Caco-2 (cell line): ENCODE data around the gene SLC25A40. TPM values are rescaled to one million over a fixed set of nuclear protein-coding genes. Genes with fewer than 3 reads are reported as not detected.
"Not testable (repeated sequence)": the region's sequence is repeated elsewhere in the genome, so short reads cannot be mapped to it uniquely, and the experiment has no call there.

Experiments used
- BruUV-seq: library from RNA; stranded (reverse); fragments of 400-500 nt; replicated peaks from 2 replicates; lab custom pipeline; 2021; lab: Mats Ljungman, UMichigan
- CTCF ChIA-PET: fragments of 300-600 bp; sonication (Branson Sonifier 250); formaldehyde crosslinking; loops from one replicate; lab custom pipeline; 2022; ENCODE audit warnings: antibody characterized with exemption; lab: Charles Lee
- POLR2A ChIA-PET: fragments of 300-600 bp; sonication (Branson Sonifier 250); formaldehyde crosslinking; loops from one replicate; lab custom pipeline; 2022; ENCODE audit warnings: antibody characterized with exemption; lab: Charles Lee
- DNase-seq, 2 experiments: peaks; one replicate each; pipeline versions ENCODE4 v3.0.0 to v3.0.0-alpha.2; 2020 to 2022
- H3K27me3 ChIP-seq: replicated peaks from 2 replicates; pipeline ENCODE4 v1.6.0; 2011; ENCODE audit warnings: low read length; ENCODE audit not compliant: control insufficient read depth, insufficient read depth
- H3K36me3 ChIP-seq: 2 replicates; pipeline ENCODE4 v1.5.1; 2011; ENCODE audit warnings: low read length; ENCODE audit not compliant: control insufficient read depth, insufficient read depth
- H3K4me1 ChIP-seq: fragments of 250-450 bp; sonication (Bioruptor Pico); 2 replicates; pipeline ENCODE4 v1.5.1; 2020; ENCODE audit warnings: mild to moderate bottlenecking
- H3K4me3 ChIP-seq: 2 replicates; pipeline ENCODE4 v1.5.1; 2011; ENCODE audit warnings: low read depth, mild to moderate bottlenecking, control low read depth, low read length
- H3K9me3 ChIP-seq: fragments of 250-450 bp; sonication (Bioruptor Pico); 2 replicates; pipeline ENCODE4 v1.5.1; 2020; ENCODE audit warnings: mild to moderate bottlenecking, moderate library complexity
- H3K27ac Mint-ChIP-seq: one replicate; pipeline ENCODE4 v1.8.0; 2022; ENCODE audit warnings: mixed read lengths; ENCODE audit not compliant: unreplicated experiment
- H3K27me3 Mint-ChIP-seq: one replicate; pipeline ENCODE4 v1.8.0; 2022; ENCODE audit warnings: mixed read lengths; ENCODE audit not compliant: insufficient read depth, unreplicated experiment
- H3K36me3 Mint-ChIP-seq: one replicate; pipeline ENCODE4 v1.8.0; 2022; ENCODE audit warnings: mild to moderate bottlenecking, mixed read lengths; ENCODE audit not compliant: insufficient read depth, unreplicated experiment
- H3K4me1 Mint-ChIP-seq: one replicate; pipeline ENCODE4 v1.8.0; 2022; ENCODE audit warnings: low read depth, mixed read lengths; ENCODE audit not compliant: unreplicated experiment
- H3K4me3 Mint-ChIP-seq: one replicate; pipeline ENCODE4 v1.8.0; 2022; ENCODE audit warnings: mild to moderate bottlenecking, moderate library complexity, mixed read lengths; ENCODE audit not compliant: unreplicated experiment
- H3K9me3 Mint-ChIP-seq: one replicate; pipeline ENCODE4 v1.8.0; 2022; ENCODE audit warnings: mixed read lengths; ENCODE audit not compliant: unreplicated experiment
- intact Hi-C: fragments of 100-400 bp; cut with micrococcal nuclease; formaldehyde crosslinking; loops from one replicate; pipeline ENCODE4 v1.10.0; 2022; ENCODE audit not compliant: unreplicated experiment
- total RNA-seq: library from RNA; stranded (reverse); gene quantifications from 2 replicates; pipeline ENCODE4 v1.2.3, GENCODE V29; 2022
- TF ChIP-seq, protein P1 (sequence below), 2 experiments: fragments of 200-600 bp in 1 of 2; IDR thresholded peaks; 1 replicate in 1 of 2; 2 replicates in 1 of 2; pipeline versions ENCODE4 v1.5.1 to v1.8.0; 2011 to 2022; ENCODE audit warnings: antibody characterized with exemption in 1 of 2, control low read depth in 1 of 2, inconsistent platforms in 1 of 2, low read depth in 1 of 2, low read length in 1 of 2, mild to moderate bottlenecking in 1 of 2, moderate library complexity in 1 of 2; ENCODE audit not compliant: insufficient read depth in 1 of 2, severe bottlenecking in 1 of 2, unreplicated experiment in 1 of 2

SLC25A40 gene
- total RNA-seq, 1 experiment from 2014 or later: 21.1 TPM

DNA sequence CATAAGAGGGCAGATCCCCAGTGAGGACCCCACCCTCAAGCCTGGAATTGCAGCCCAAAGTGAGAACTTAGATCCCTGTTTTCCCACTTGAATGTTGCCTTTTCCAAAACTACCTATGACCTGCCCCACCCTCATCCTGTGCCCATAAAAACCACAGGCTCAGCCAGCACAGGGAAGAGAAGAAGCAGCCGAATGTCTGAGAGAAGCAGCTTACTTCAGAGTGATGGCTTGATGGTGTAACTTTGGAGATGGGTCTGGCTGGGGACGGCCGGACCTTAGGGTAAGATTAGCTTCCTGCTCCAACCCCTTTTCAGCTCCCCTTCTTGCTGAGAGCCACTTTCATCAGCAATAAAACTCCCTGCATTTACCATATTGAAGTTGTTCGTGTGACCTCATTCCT is 5.7 kb downstream of the SLC25A40 start:
- Mint-ChIP-seq H3K4me1 (peaks cover 39% of the 10 kb centered on the region), H3K36me3 (peaks cover 22% of the 10 kb centered on the region), H3K27me3 (no peaks in the 10 kb centered on the region), H3K4me3 (no peak overlapping the region), H3K9me3 (peaks cover 18% of the 10 kb centered on the region), H3K27ac (no peak overlapping the region)
- CTCF ChIA-PET: no interaction called here
- H3K4me1 ChIP-seq: peaks cover 13% of the 10 kb centered on the region; the same call in 1 of the 2 replicates
- intact Hi-C loops: loop anchor here (10.0 kb wide), 1 partner anchor 266 kb away; the partner anchor contains the start of gene ABCB1
- H3K9me3 ChIP-seq: 0 out of 2 replicates have a peak, but pooled peaks cover 5% of the 10 kb centered on the region
- BruUV-seq: no TSS peak
- no peaks in the 10 kb centered on the region; the same call in 1 of the 2 replicates for H3K36me3 ChIP-seq
- TF ChIP-seq, protein P1, sequence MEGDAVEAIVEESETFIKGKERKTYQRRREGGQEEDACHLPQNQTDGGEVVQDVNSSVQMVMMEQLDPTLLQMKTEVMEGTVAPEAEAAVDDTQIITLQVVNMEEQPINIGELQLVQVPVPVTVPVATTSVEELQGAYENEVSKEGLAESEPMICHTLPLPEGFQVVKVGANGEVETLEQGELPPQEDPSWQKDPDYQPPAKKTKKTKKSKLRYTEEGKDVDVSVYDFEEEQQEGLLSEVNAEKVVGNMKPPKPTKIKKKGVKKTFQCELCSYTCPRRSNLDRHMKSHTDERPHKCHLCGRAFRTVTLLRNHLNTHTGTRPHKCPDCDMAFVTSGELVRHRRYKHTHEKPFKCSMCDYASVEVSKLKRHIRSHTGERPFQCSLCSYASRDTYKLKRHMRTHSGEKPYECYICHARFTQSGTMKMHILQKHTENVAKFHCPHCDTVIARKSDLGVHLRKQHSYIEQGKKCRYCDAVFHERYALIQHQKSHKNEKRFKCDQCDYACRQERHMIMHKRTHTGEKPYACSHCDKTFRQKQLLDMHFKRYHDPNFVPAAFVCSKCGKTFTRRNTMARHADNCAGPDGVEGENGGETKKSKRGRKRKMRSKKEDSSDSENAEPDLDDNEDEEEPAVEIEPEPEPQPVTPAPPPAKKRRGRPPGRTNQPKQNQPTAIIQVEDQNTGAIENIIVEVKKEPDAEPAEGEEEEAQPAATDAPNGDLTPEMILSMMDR (IDR thresholded peaks at IDR 0.05; ENCODE audit: insufficient read depth in 1 of 2, low read depth in 1 of 2, low read length in 1 of 2, severe bottlenecking in 1 of 2, unreplicated experiment in 1 of 2): no peak
- H3K4me3 ChIP-seq: no peak overlapping the region
- POLR2A ChIA-PET: no interaction called here
- no peaks in the 10 kb centered on the region for H3K27me3 ChIP-seq
- no peak for DNase-seq

DNA sequence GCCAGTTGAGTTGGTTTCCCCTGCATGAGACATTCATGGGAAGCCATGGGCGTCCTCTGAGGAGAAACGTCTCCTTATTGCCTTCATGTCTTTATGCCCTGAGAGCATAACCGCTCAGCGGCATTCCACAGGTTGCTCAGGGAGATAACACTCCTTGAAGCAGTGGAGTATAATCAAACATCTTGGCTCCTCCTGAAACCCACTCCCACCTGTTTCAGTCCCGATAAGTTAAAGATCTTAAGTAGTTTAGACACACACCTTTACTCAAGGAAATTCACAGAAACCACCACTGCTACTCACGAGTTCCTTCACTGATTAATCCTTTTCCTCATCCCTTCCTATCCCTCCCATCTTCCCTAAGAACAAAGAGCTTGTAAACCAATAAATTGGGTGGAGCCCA is 9.6 kb downstream of the SLC25A40 start:
- peak overlapping the region; percentile 42 for H3K27ac Mint-ChIP-seq
- CTCF ChIA-PET, H3K36me3 ChIP-seq, H3K4me1 ChIP-seq, H3K4me3 ChIP-seq, BruUV-seq, H3K9me3 ChIP-seq, intact Hi-C loops, H3K9me3 Mint-ChIP-seq, H3K4me3 Mint-ChIP-seq, H3K27me3 Mint-ChIP-seq, H3K27me3 ChIP-seq, POLR2A ChIA-PET, DNase-seq: not testable (repeated sequence)
- peaks cover 28% of the 10 kb centered on the region for H3K36me3 Mint-ChIP-seq
- peaks cover 12% of the 10 kb centered on the region for H3K4me1 Mint-ChIP-seq

GRCh38 chr7:87866089-87866488 is 10.1 kb downstream of the SLC25A40 start:
- Histone ChIP-seq H3K4me3 (no peak overlapping the region), H3K4me1 (no peaks in the 10 kb centered on the region), H3K27me3 (no peaks in the 10 kb centered on the region), H3K36me3 (no peaks in the 10 kb centered on the region; the same call in 1 of the 2 replicates), H3K9me3 (0 out of 2 replicates have a peak, but pooled peaks cover 5% of the 10 kb centered on the region)
- CTCF ChIA-PET: no interaction called here
- DNase-seq: no peak
- TF ChIP-seq, protein P1 (IDR thresholded peaks at IDR 0.05; ENCODE audit: insufficient read depth in 1 of 2, low read depth in 1 of 2, low read length in 1 of 2, severe bottlenecking in 1 of 2, unreplicated experiment in 1 of 2): no peak
- BruUV-seq: no TSS peak
- Mint-ChIP-seq H3K9me3 (peaks cover 8% of the 10 kb centered on the region), H3K36me3 (peaks cover 28% of the 10 kb centered on the region), H3K27ac (peak overlapping the region; percentile 42), H3K4me3 (no peak overlapping the region), H3K4me1 (peaks cover 12% of the 10 kb centered on the region), H3K27me3 (no peaks in the 10 kb centered on the region)
- intact Hi-C loops: no loop called here
- POLR2A ChIA-PET: no interaction called here
